Ascending aorta (tissue), 2 donors: Measurements from ENCODE around the gene TLE7. TPM values are rescaled to one million over a fixed set of nuclear protein-coding genes. Genes with fewer than 3 reads are reported as not detected.

Experiments used
- DNase-seq, 2 donors: peaks; one replicate each; pipeline ENCODE4 v3.0.0-alpha.2; 2019; ENCODE audit warnings: low spot score in 2 of 2
- H3K27ac ChIP-seq, 2 donors: fragments of 200-600 bp; sonication (generic); one replicate each; pipeline ENCODE4 v1.5.1; 2016 to 2017; ENCODE audit warnings: mild to moderate bottlenecking in 1 of 2
- H3K27me3 ChIP-seq: fragments of 200-600 bp; sonication (generic); one replicate; pipeline ENCODE4 v1.5.1; 2017
- H3K36me3 ChIP-seq, 2 donors: fragments of 200-600 bp; sonication (generic); one replicate each; pipeline ENCODE4 v1.5.1; 2016
- H3K4me1 ChIP-seq, 2 donors: fragments of 200-600 bp; sonication (generic); one replicate each; pipeline ENCODE4 v1.5.1; 2016 to 2017; ENCODE audit warnings: mild to moderate bottlenecking in 1 of 2
- H3K4me3 ChIP-seq, 2 donors: fragments of 200-600 bp; sonication (generic); one replicate each; pipeline ENCODE4 v1.5.1; 2016 to 2017; ENCODE audit warnings: mild to moderate bottlenecking in 1 of 2
- H3K9me3 ChIP-seq, 2 donors: fragments of 200-600 bp; sonication (generic); one replicate each; pipeline ENCODE4 v1.5.1; 2016
- CTCF ChIP-seq, 3 experiments: fragments of 200-600 bp in 2 of 3; fragments of 450-650 bp in 1 of 3; sonication (generic) in 2 of 3; IDR thresholded peaks; one replicate each; pipeline ENCODE4 v1.5.1; 2016 to 2019; ENCODE audit warnings: antibody characterized with exemption in 3 of 3, mild to moderate bottlenecking in 1 of 3, moderate library complexity in 1 of 3
- intact Hi-C: fragments of 100-400 bp; cut with DNase I; formaldehyde crosslinking; loops from one replicate; pipeline ENCODE4 v1.15.1; 2023
- total RNA-seq: library from RNA; depleted of rRNA; stranded (reverse); fragments of >200 nt; gene quantifications from one replicate; pipeline ENCODE4 v1.1.0, GENCODE V29; 2016

The TLE7 gene
- total RNA-seq, 1 donor from 2014 or later = not detected

- intact Hi-C loops = loop anchor here (1.0 to 10.0 kb wide), 2 partner anchors 22 to 657 kb away; partner anchors contain the start of gene VAC14
- no peaks in the 10 kb centered on the region for H3K9me3 ChIP-seq
- peaks cover 0 to 9% of the 10 kb centered on the region in 2 donors for H3K4me1 ChIP-seq
- peak within 1 kb of the TSS; percentile 91 to 96 for H3K4me3 ChIP-seq
- TF ChIP-seq CTCF (IDR thresholded peaks at IDR 0.05) = no peak
- H3K27ac ChIP-seq = peak within 1 kb of the TSS; percentile 68 to 91
- no peaks in the 10 kb centered on the region for H3K27me3 ChIP-seq
- DNase-seq = peak; percentile 18 to 91
- no peaks in the 10 kb centered on the region for H3K36me3 ChIP-seq
These were observed 20.1 kb upstream of the TLE7 start, which contains the start of gene ZNF23 for GRCh38 chr16:71461686-71462648. TSS of gene ZNF23 (minus strand) at chr16:71462247. CDS start at chr16:71456796, 5,451 bp downstream.

GRCh38 chr16:71460941-71461340, 19.1 kb upstream of the TLE7 start:
- DNase-seq = no peak
- H3K4me3 ChIP-seq = peak overlapping the region in 1 of 2 donors; percentile 96
- H3K36me3 ChIP-seq = peaks cover 7 to 9% of the 10 kb centered on the region in 2 donors
- intact Hi-C loops = loop anchor here (10.0 kb wide), 1 partner anchor 656 kb away; the partner anchor contains the start of gene VAC14
- TF ChIP-seq CTCF (IDR thresholded peaks at IDR 0.05) = no peak
- no peaks in the 10 kb centered on the region for H3K9me3 ChIP-seq
- peaks cover 0 to 9% of the 10 kb centered on the region in 2 donors for H3K4me1 ChIP-seq
- no peak overlapping the region for H3K27ac ChIP-seq
- no peaks in the 10 kb centered on the region for H3K27me3 ChIP-seq

- DNase-seq = no peak
- Histone ChIP-seq H3K27ac (no peak overlapping the region), H3K9me3 (no peaks in the 10 kb centered on the region), H3K27me3 (no peaks in the 10 kb centered on the region), H3K4me1 (peaks cover 0 to 9% of the 10 kb centered on the region in 2 donors), H3K4me3 (no peak overlapping the region), H3K36me3 (peaks cover 14 to 16% of the 10 kb centered on the region in 2 donors)
- TF ChIP-seq CTCF (IDR thresholded peaks at IDR 0.05) = no peak
- intact Hi-C loops = loop anchor here (10.0 kb wide), 1 partner anchor 655 kb away; the partner anchor contains the start of gene VAC14
These were observed 18.4 kb upstream of the TLE7 start for GRCh38 chr16:71460236-71460635.

GRCh38 chr16:71459510-71459909, 17.7 kb upstream of the TLE7 start:
- no peak for DNase-seq
- Histone ChIP-seq H3K9me3 (no peaks in the 10 kb centered on the region), H3K4me1 (peaks cover 0 to 9% of the 10 kb centered on the region in 2 donors), H3K4me3 (no peak overlapping the region), H3K27ac (no peak overlapping the region), H3K36me3 (peaks cover 21 to 24% of the 10 kb centered on the region in 2 donors), H3K27me3 (no peaks in the 10 kb centered on the region)
- no peak for TF ChIP-seq CTCF (IDR thresholded peaks at IDR 0.05)
- intact Hi-C loops = no loop called here

GRCh38 chr16:71456801-71457200, 14.9 kb upstream of the TLE7 start:
- no peak overlapping the region for H3K4me3 ChIP-seq
- peaks cover 0 to 5% of the 10 kb centered on the region in 2 donors for H3K4me1 ChIP-seq
- DNase-seq = no peak
- H3K36me3 ChIP-seq = peaks cover 47 to 51% of the 10 kb centered on the region in 2 donors
- TF ChIP-seq CTCF (IDR thresholded peaks at IDR 0.05) = no peak
- H3K9me3 ChIP-seq = peaks cover 5 to 26% of the 10 kb centered on the region in 2 donors
- intact Hi-C loops = no loop called here
- no peak overlapping the region for H3K27ac ChIP-seq
- no peaks in the 10 kb centered on the region for H3K27me3 ChIP-seq
